Heart left ventricle (tissue), 16 donors: ENCODE data around the gene LIN9. TPM values are rescaled to one million over a fixed set of nuclear protein-coding genes. Genes with fewer than 3 reads are reported as not detected.

Experiments used
- ATAC-seq, 4 donors: fragments of 200-7000 bp; cut with Tn5 transposase; one replicate each; pipeline ENCODE4 v1.9.1; 2020 to 2022; ENCODE audit warnings: moderate library complexity in 4 of 4, mild to moderate bottlenecking in 3 of 4, moderate number of reproducible peaks in 1 of 4
- DNase-seq, 5 donors: peaks; one replicate each; pipeline ENCODE4 v3.0.0-alpha.2; 2020
- H3K27ac ChIP-seq, 12 donors: fragments of 200-600 bp; sonication (generic) in 4 of 12; one replicate each; pipeline versions ENCODE4 v1.5.0 to v1.8.0; 2016 to 2022; ENCODE audit warnings: mild to moderate bottlenecking in 2 of 12
- H3K27me3 ChIP-seq, 9 donors: fragments of 200-600 bp; sonication (generic) in 2 of 9; one replicate each; pipeline versions ENCODE4 v1.5.1 to v1.8.0; 2016 to 2022; ENCODE audit warnings: mild to moderate bottlenecking in 3 of 9
- H3K36me3 ChIP-seq, 9 donors: fragments of 200-600 bp; sonication (generic) in 2 of 9; one replicate each; pipeline versions ENCODE4 v1.5.0 to v1.8.0; 2018 to 2022; ENCODE audit warnings: mild to moderate bottlenecking in 2 of 9
- H3K4me1 ChIP-seq, 12 donors: fragments of 200-600 bp; sonication (generic) in 4 of 12; one replicate each; pipeline versions ENCODE4 v1.5.0 to v1.8.0; 2016 to 2022; ENCODE audit warnings: mild to moderate bottlenecking in 3 of 12
- H3K4me3 ChIP-seq, 12 donors: fragments of 200-600 bp; sonication (generic) in 4 of 12; one replicate each; pipeline versions ENCODE4 v1.5.0 to v1.8.0; 2017 to 2022; ENCODE audit warnings: mild to moderate bottlenecking in 9 of 12, moderate library complexity in 4 of 12
- H3K9me3 ChIP-seq, 12 donors: fragments of 200-600 bp; sonication (generic) in 4 of 12; one replicate each; pipeline versions ENCODE4 v1.5.0 to v1.8.0; 2016 to 2022; ENCODE audit warnings: mild to moderate bottlenecking in 1 of 12
- CTCF ChIP-seq, 12 donors: fragments of 200-600 bp; sonication (generic) in 4 of 12; IDR thresholded peaks; one replicate each; pipeline versions ENCODE4 v1.5.0 to v1.8.0; 2018 to 2022; ENCODE audit warnings: antibody characterized with exemption in 12 of 12, mild to moderate bottlenecking in 5 of 12
- POLR2A ChIP-seq, 2 donors: fragments of 450-650 bp; IDR thresholded peaks; one replicate each; pipeline ENCODE4 v1.6.1; 2017; ENCODE audit warnings: antibody characterized with exemption in 2 of 2, mild to moderate bottlenecking in 2 of 2, moderate library complexity in 2 of 2
- WGBS, 4 donors: extraction: QIAGEN DNeasy Blood & Tissue Kit in 2 of 4; methylation state at CpG; one replicate each; pipeline versions ENCODE4 v1.1.5 to v1.1.7; 2013 to 2018; 5-methylcytosine and 5-hydroxymethylcytosine counted together
- intact Hi-C, 10 donors: fragments of 100-400 bp; cut with DNase I; formaldehyde crosslinking; loops; one replicate each; pipeline versions ENCODE4 v1.11.1 to v1.14.2; 2022
- polyA plus RNA-seq, 2 donors: library from polyadenylated mRNA; stranded (reverse); fragments of 200-250 nt; gene quantifications; one replicate each; pipeline ENCODE4 v1.2.3, GENCODE V29; 2013
- total RNA-seq, 9 donors: library from RNA; depleted of rRNA in 2 of 9; stranded (reverse); fragments of >200 nt in 2 of 9; fragmentation: NEBNext Ultra II Directional in 3 of 9; extraction: Animal tissue kit (Norgen Biotek cat#: 25700) in 3 of 9; gene quantifications; one replicate each; pipeline versions ENCODE4 v1.1.0 to v1.2.4, GENCODE V29; 2016 to 2023
- donor health status: ischemic (EF 13 %, LVEDD 7.1; RV severe dilation, severe dysfunction).
- donor health status: healthy with polysubstance abuse.
- donor health status: DM: no; HTN: yes; CAD: no.
- donor health status: DM: no; HTN: no; CAD: no.
- donor health status: ischemic (EF 25% LVEDD 6.9; RV normal size, moderate dysfunction).
- donor health status: ischemic (EF 25% LVEDD 5.7; RV mildly dilated, moderate dysfunction).
- donor health status: healthy.
- donor health status: DM: yes; HTN: yes; CAD: no.
- donor health status: ischemic (EF 35%, LVEDD 5.7; RV mildly dilated, moderate dysfunction).
- donor health status: nonischemic (EF 11% LVEDD 7.7; RV severe dilation, severe dysfunction).
- donor health status: DM: yes; HTN: yes; CAD: no.
- donor health status: PGD.
- donor health status: ischemic (EF 29% LVEDD 5.4; RV normal size, mild dysfunction).
- donor health status: nonischemic (EF 23%, LVEDD 6.1; RV moderate dilation, normal function).

The LIN9 gene
- total and polyA plus RNA-seq, 11 donors, result 10.9 to 21.0 (median 17.7) TPM

- intact Hi-C loops, result loop anchor here in 1 of 10 donors (5.0 kb wide), 1 partner anchor 42 kb away; no protein-coding TSS in a partner anchor
- H3K27ac ChIP-seq, result no peak overlapping the region
These were observed 1.8 kb upstream of the LIN9 start for GRCh38 chr1:226310637-226311195.

GRCh38 chr1:226310245-226310540 lies 1.2 kb upstream of the LIN9 start:
- H3K36me3 ChIP-seq, result no peaks in the 10 kb centered on the region
- peaks cover 0 to 31% (median 11%) of the 10 kb centered on the region in 12 donors for H3K4me1 ChIP-seq
- no peaks in the 10 kb centered on the region for H3K9me3 ChIP-seq
- intact Hi-C loops, result loop anchor here in 1 of 10 donors (5.0 kb wide), 1 partner anchor 42 kb away; no protein-coding TSS in a partner anchor
- WGBS, 4 donors, result 87 to 93% (median 89%) methylated on average over 5 of the region's 5 CpGs
- no peak for ATAC-seq
- DNase-seq, result no peak
- H3K4me3 ChIP-seq, result peak overlapping the region in 1 of 12 donors; percentile 100
- H3K27ac ChIP-seq, result peak overlapping the region in 7 of 12 donors; percentile 82 to 98 (median 90)
- no peak for TF ChIP-seq CTCF (IDR thresholded peaks at IDR 0.05)
- TF ChIP-seq POLR2A (IDR thresholded peaks at IDR 0.05), result no peak
- H3K27me3 ChIP-seq, result no peaks in the 10 kb centered on the region

More at GRCh38 chr1:226310637-226311195, 1.8 kb upstream of the LIN9 start:
- H3K4me1 ChIP-seq, result peaks cover 0 to 27% (median 10%) of the 10 kb centered on the region in 12 donors
- no peak for DNase-seq
- H3K4me3 ChIP-seq, result no peak overlapping the region
- no peak for TF ChIP-seq POLR2A (IDR thresholded peaks at IDR 0.05)
- no peak for TF ChIP-seq CTCF (IDR thresholded peaks at IDR 0.05)
- H3K27me3 ChIP-seq, result no peaks in the 10 kb centered on the region
- ATAC-seq, result no peak
- H3K9me3 ChIP-seq, result no peaks in the 10 kb centered on the region
- H3K36me3 ChIP-seq, result no peaks in the 10 kb centered on the region
- 74 to 87% (median 81%) methylated on average over 2 of the region's 2 CpGs for WGBS, 4 donors

GRCh38 chr1:226309398-226310244 lies 657 bp upstream of the LIN9 start:
- intact Hi-C loops, result loop anchor here in 1 of 10 donors (5.0 kb wide), 2 partner anchors 43 to 98 kb away; partner anchors contain the start of gene PARP1
- Histone ChIP-seq H3K36me3 (no peaks in the 10 kb centered on the region), H3K4me3 (peak overlapping the region; percentile 74 to 100 (median 96)), H3K27me3 (no peaks in the 10 kb centered on the region), H3K9me3 (no peaks in the 10 kb centered on the region), H3K4me1 (peaks cover 0 to 34% (median 11%) of the 10 kb centered on the region in 12 donors), H3K27ac (peak overlapping the region; percentile 47 to 98 (median 89))
- ATAC-seq (peak in 2 of 4 donors; percentile 28 to 29), DNase-seq (peak in 3 of 5 donors; percentile 17 to 43 (median 23))
- TF ChIP-seq CTCF (IDR thresholded peaks at IDR 0.05) (peak in 7 of 12 donors; percentile 18 to 33 (median 30)), POLR2A (IDR thresholded peaks at IDR 0.05) (no peak)
- 5 to 12% (median 6%) methylated on average over 26 to 62 of the region's 62 CpGs for WGBS, 4 donors
